Transverse colon (tissue), 4 donors: ENCODE results near the gene HBD. TPM values are rescaled to one million over a fixed set of nuclear protein-coding genes. Genes with fewer than 3 reads are reported as not detected.

Source experiments
- DNase-seq: peaks from one replicate; pipeline ENCODE4 v3.0.0-alpha.2; 2019
- H3K27ac ChIP-seq, 4 donors: fragments of 200-600 bp; sonication (generic); 2 replicates each; pipeline ENCODE4 v1.5.1; 2016 to 2018; ENCODE audit warnings: inconsistent platforms in 4 of 4
- H3K27me3 ChIP-seq: fragments of 200-600 bp; sonication (generic); 2 replicates; pipeline ENCODE4 v1.5.1; 2017; ENCODE audit warnings: inconsistent platforms
- H3K36me3 ChIP-seq, 4 donors: fragments of 200-600 bp; sonication (generic); 2 replicates each; pipeline ENCODE4 v1.5.1; 2017 to 2019; ENCODE audit warnings: inconsistent platforms in 4 of 4
- H3K4me1 ChIP-seq, 4 donors: fragments of 200-600 bp; sonication (generic); 2 replicates each; pipeline ENCODE4 v1.5.1; 2017 to 2020; ENCODE audit warnings: inconsistent platforms in 4 of 4
- H3K4me3 ChIP-seq, 4 donors: fragments of 200-600 bp; sonication (generic); 1 replicate in 1 of 4; 2 replicates in 3 of 4; pipeline versions ENCODE4 v1.5.1 to v1.6.1; 2017 to 2019; ENCODE audit warnings: inconsistent platforms in 4 of 4
- H3K9me3 ChIP-seq, 2 donors: fragments of 200-600 bp; sonication (generic); 2 replicates each; pipeline ENCODE4 v1.5.1; 2017 to 2019; ENCODE audit warnings: inconsistent platforms in 2 of 2
- CTCF ChIP-seq, 5 experiments: fragments of 200-600 bp in 3 of 5; fragments of 450-650 bp in 2 of 5; sonication (generic) in 3 of 5; IDR thresholded peaks; 1 replicate in 2 of 5; 2 replicates in 3 of 5; pipeline ENCODE4 v1.5.1; 2016 to 2017; ENCODE audit warnings: antibody characterized with exemption in 5 of 5, inconsistent platforms in 3 of 5, mild to moderate bottlenecking in 2 of 5, moderate library complexity in 1 of 5
- EP300 ChIP-seq: sonication (generic); formaldehyde crosslinking; IDR thresholded peaks from one replicate; pipeline ENCODE4 v1.6.1; 2017; ENCODE audit warnings: antibody characterized with exemption, low read depth
- POLR2A ChIP-seq: fragments of 450-650 bp; IDR thresholded peaks from one replicate; pipeline ENCODE4 v1.6.1; 2016; ENCODE audit warnings: antibody characterized with exemption, mild to moderate bottlenecking, moderate library complexity
- POLR2AphosphoS5 ChIP-seq, 3 donors: sonication (generic); formaldehyde crosslinking; IDR thresholded peaks; one replicate each; pipeline ENCODE4 v1.6.1; 2016; ENCODE audit warnings: antibody characterized with exemption in 3 of 3
- whole genome bisulfite sequencing, 2 donors: methylation state at CpG; one replicate each; pipeline ENCODE4 v1.1.5; 2018; ENCODE audit warnings: low coverage in 1 of 2; 5-methylcytosine and 5-hydroxymethylcytosine counted together
- in situ Hi-C, 4 donors: fragments of 200-750 bp; cut with MboI; loops; one replicate each; pipeline versions ENCODE4 v1.15.0 to v1.15.1; 2017; ENCODE audit warnings: low sequenced_read_pairs in 3 of 4, low pct_ligation_motif_present in 1 of 4, low pct_unique_long_range_greater_than_20kb in 1 of 4
- intact Hi-C: fragments of 100-400 bp; cut with DNase I; formaldehyde crosslinking; loops from one replicate; pipeline ENCODE4 v1.15.1; 2023; ENCODE audit warnings: low total_unique reads
- total RNA-seq, 4 donors: library from RNA; depleted of rRNA; stranded (reverse); fragments of >200 nt; gene quantifications; one replicate each; pipeline ENCODE4 v1.1.0, GENCODE V29; 2016

Gene HBD
- total RNA-seq, 4 donors from 2014 or later: not detected

- Histone ChIP-seq H3K27me3 (no peaks in the 10 kb centered on the region), H3K27ac (no peak overlapping the region), H3K4me3 (no peak overlapping the region), H3K9me3 (no peaks in the 10 kb centered on the region), H3K4me1 (no peaks in the 10 kb centered on the region), H3K36me3 (no peaks in the 10 kb centered on the region)
- WGBS, 2 donors: 63 to 67% methylated on average over 2 to 7 of the region's 7 CpGs
- TF ChIP-seq POLR2A (no peak), EP300 (no peak), CTCF (IDR thresholded peaks at IDR 0.05) (no peak), POLR2AphosphoS5 (IDR thresholded peaks at IDR 0.05) (no peak)
- DNase-seq: no peak
- intact Hi-C loops: no loop called here
- in situ Hi-C loops: no loop called here
These were observed 8.9 kb upstream of the HBD start for GRCh38 chr11:5242933-5243815.

GRCh38 chr11:5242208-5242607 is 7.9 kb upstream of the HBD start:
- H3K4me3 ChIP-seq: no peak overlapping the region
- no peaks in the 10 kb centered on the region for H3K4me1 ChIP-seq
- 53 to 62% methylated on average over 2 of the region's 2 CpGs for WGBS, 2 donors
- in situ Hi-C loops (no loop called here), intact Hi-C loops (no loop called here)
- no peaks in the 10 kb centered on the region for H3K9me3 ChIP-seq
- H3K36me3 ChIP-seq: no peaks in the 10 kb centered on the region
- H3K27ac ChIP-seq: no peak overlapping the region
- no peak for DNase-seq
- no peaks in the 10 kb centered on the region for H3K27me3 ChIP-seq
- TF ChIP-seq POLR2A: no peak
- no peak for TF ChIP-seq EP300
- TF ChIP-seq POLR2AphosphoS5 (IDR thresholded peaks at IDR 0.05): no peak
- no peak for TF ChIP-seq CTCF (IDR thresholded peaks at IDR 0.05)

- WGBS, 2 donors: 63 to 67% methylated on average over 3 of the region's 3 CpGs
- Histone ChIP-seq H3K4me3 (no peak overlapping the region), H3K4me1 (no peaks in the 10 kb centered on the region), H3K9me3 (no peaks in the 10 kb centered on the region), H3K36me3 (no peaks in the 10 kb centered on the region), H3K27ac (no peak overlapping the region), H3K27me3 (no peaks in the 10 kb centered on the region)
- in situ Hi-C loops: no loop called here
- intact Hi-C loops: no loop called here
- TF ChIP-seq POLR2A (no peak), EP300 (no peak), CTCF (IDR thresholded peaks at IDR 0.05) (no peak), POLR2AphosphoS5 (IDR thresholded peaks at IDR 0.05) (no peak)
- no peak for DNase-seq
These were observed 7.2 kb upstream of the HBD start for GRCh38 chr11:5241458-5241857.

- no peaks in the 10 kb centered on the region for H3K4me1 ChIP-seq
- DNase-seq: no peak
- in situ Hi-C loops (no loop called here), intact Hi-C loops (no loop called here)
- TF ChIP-seq POLR2AphosphoS5 (IDR thresholded peaks at IDR 0.05): no peak
- no peak for TF ChIP-seq POLR2A
- TF ChIP-seq CTCF (IDR thresholded peaks at IDR 0.05): no peak
- TF ChIP-seq EP300: no peak
- 65 to 68% methylated on average over 2 of the region's 2 CpGs for WGBS, 2 donors
- no peaks in the 10 kb centered on the region for H3K9me3 ChIP-seq
- no peak overlapping the region for H3K4me3 ChIP-seq
- no peaks in the 10 kb centered on the region for H3K36me3 ChIP-seq
- no peaks in the 10 kb centered on the region for H3K27me3 ChIP-seq
- H3K27ac ChIP-seq: no peak overlapping the region
These were observed 6.2 kb upstream of the HBD start for GRCh38 chr11:5240458-5240857.
